22Rv1 (cell line): ENCODE data around the gene SS18L1.

Source experiments
- H3K27ac ChIP-seq: fragments of 450-650 bp; 2 replicates; pipeline ENCODE4 v1.5.1; 2017
- CTCF ChIP-seq: fragments of 450-650 bp; IDR thresholded peaks from 2 replicates; pipeline ENCODE4 v1.5.1; 2017; ENCODE audit warnings: mild to moderate bottlenecking
- ZFX ChIP-seq: fragments of 450-650 bp; IDR thresholded peaks from 2 replicates; pipeline ENCODE4 v1.6.1; 2017; ENCODE audit warnings: antibody characterized with exemption, borderline replicate concordance

Gene SS18L1

GRCh38 chr20:62164879-62165761, 21.6 kb downstream of the SS18L1 start:
- H3K27ac ChIP-seq, result no peak overlapping the region
- TF ChIP-seq ZFX (no peak), CTCF (no peak)

- no peak for TF ChIP-seq ZFX
- no peak for TF ChIP-seq CTCF
- no peak overlapping the region for H3K27ac ChIP-seq
Measured at GRCh38 chr20:62165762-62166399, 22.3 kb downstream of the SS18L1 start.

- TF ChIP-seq ZFX (no peak), CTCF (no peak)
- no peak overlapping the region for H3K27ac ChIP-seq
Measured at GRCh38 chr20:62167474-62167873, 23.9 kb downstream of the SS18L1 start.

GRCh38 chr20:62168061-62168460, 24.5 kb downstream of the SS18L1 start:
- H3K27ac ChIP-seq, result no peak overlapping the region

GRCh38 chr20:62168890-62169435, 25.4 kb downstream of the SS18L1 start:
- H3K27ac ChIP-seq, result no peak overlapping the region
- TF ChIP-seq CTCF, result no peak
- TF ChIP-seq ZFX, result no peak

More at GRCh38 chr20:62168061-62168460, 24.5 kb downstream of the SS18L1 start:
- TF ChIP-seq ZFX, result no peak
- no peak for TF ChIP-seq CTCF

- TF ChIP-seq CTCF, result no peak
- no peak for TF ChIP-seq ZFX
- no peak overlapping the region for H3K27ac ChIP-seq
Measured at GRCh38 chr20:62170536-62170935, 27.0 kb downstream of the SS18L1 start.

- TF ChIP-seq ZFX (no peak), CTCF (no peak)
- no peak overlapping the region for H3K27ac ChIP-seq
Measured at GRCh38 chr20:62171245-62171644, 27.7 kb downstream of the SS18L1 start.
